Panc1 (cell line): Measurements from ENCODE around the gene PPM1L. TPM values are rescaled to one million over a fixed set of nuclear protein-coding genes. Genes with fewer than 3 reads are reported as not detected.

Experiments
- ATAC-seq: fragments of 200-7000 bp; cut with Tn5 transposase; 2 replicates; pipeline ENCODE4 v1.9.1; 2020; ENCODE audit warnings: mild to moderate bottlenecking, moderate library complexity
- BruUV-seq: library from RNA; stranded (reverse); fragments of 400-500 nt; replicated peaks from 2 replicates; lab custom pipeline; 2021; lab: Mats Ljungman, UMichigan
- CTCF ChIA-PET: fragments of 300-600 bp; sonication (Branson Sonifier 250); formaldehyde crosslinking; loops from one replicate; lab custom pipeline; 2022; ENCODE audit warnings: antibody characterized with exemption; lab: Charles Lee
- POLR2A ChIA-PET: fragments of 300-600 bp; sonication (Branson Sonifier 250); formaldehyde crosslinking; loops from one replicate; lab custom pipeline; 2022; ENCODE audit warnings: antibody characterized with exemption; lab: Charles Lee
- DNase-seq: peaks from one replicate; pipeline ENCODE4 v3.0.0-alpha.2; 2010; ENCODE audit warnings: low read depth, low spot score
- H3K27ac ChIP-seq: 2 replicates; pipeline ENCODE4 v1.5.1; 2011; ENCODE audit warnings: mild to moderate bottlenecking, low read length, inconsistent platforms
- H3K27me3 ChIP-seq: fragments of 200-500 bp; sonication (Bioruptor generic); 2 replicates; pipeline ENCODE4 v1.6.0; 2014; ENCODE audit warnings: low read length, inconsistent platforms; ENCODE audit not compliant: control insufficient read depth, insufficient read depth
- H3K36me3 ChIP-seq: fragments of 200-500 bp; sonication (Bioruptor generic); 2 replicates; pipeline ENCODE4 v1.5.1; 2014; ENCODE audit warnings: inconsistent platforms, mild to moderate bottlenecking, low read length, moderate library complexity; ENCODE audit not compliant: control insufficient read depth, insufficient read depth
- H3K4me1 ChIP-seq: 2 replicates; pipeline ENCODE4 v1.5.1; 2011; ENCODE audit warnings: inconsistent platforms, mild to moderate bottlenecking, low read length, moderate library complexity; ENCODE audit not compliant: control insufficient read depth, insufficient read depth
- H3K4me3 ChIP-seq, 2 experiments: 2 replicates each; pipeline ENCODE4 v1.5.1; 2011 to 2012; ENCODE audit warnings: low read depth in 2 of 2, low read length in 2 of 2, mild to moderate bottlenecking in 2 of 2, inconsistent platforms in 1 of 2, moderate library complexity in 1 of 2
- H3K9me3 ChIP-seq: fragments of 200-500 bp; sonication (Bioruptor generic); 2 replicates; pipeline ENCODE4 v1.5.1; 2014; ENCODE audit warnings: low read depth, mild to moderate bottlenecking, inconsistent platforms, low read length, moderate library complexity; ENCODE audit not compliant: control insufficient read depth, insufficient read depth
- CTCF ChIP-seq: fragments of 450-650 bp; IDR thresholded peaks from 2 replicates; pipeline ENCODE4 v1.5.1; 2017; ENCODE audit warnings: mild to moderate bottlenecking
- POLR2AphosphoS5 ChIP-seq: IDR thresholded peaks from 2 replicates; pipeline ENCODE4 v1.6.1; 2012; ENCODE audit warnings: mild to moderate bottlenecking, low read depth, low read length, moderate library complexity
- REST ChIP-seq, 2 experiments: IDR thresholded peaks; 2 replicates each; pipeline ENCODE4 v1.6.1; 2011 to 2012; ENCODE audit warnings: low read depth in 2 of 2, control low read depth in 1 of 2, low read length in 1 of 2, mild to moderate bottlenecking in 1 of 2, moderate library complexity in 1 of 2; ENCODE audit not compliant: insufficient read depth in 1 of 2
- SIN3A ChIP-seq: IDR thresholded peaks from 2 replicates; pipeline ENCODE4 v1.6.1; 2012; ENCODE audit warnings: low read depth, mild to moderate bottlenecking, low read length, moderate library complexity, borderline replicate concordance; ENCODE audit not compliant: insufficient read depth
- TCF7L2 ChIP-seq: IDR thresholded peaks from 2 replicates; pipeline ENCODE4 v1.6.1; 2011; ENCODE audit warnings: mild to moderate bottlenecking, low read depth, low read length, inconsistent platforms
- in situ Hi-C: cut with HindIII; loops from 2 replicates; pipeline ENCODE4 v1.10.0; 2016; ENCODE audit warnings: low sequenced_read_pairs, low pct_unique_long_range_greater_than_20kb
- intact Hi-C: fragments of 100-400 bp; cut with micrococcal nuclease; formaldehyde crosslinking; loops from one replicate; pipeline ENCODE4 v1.10.0; 2022; ENCODE audit not compliant: unreplicated experiment
- total RNA-seq: library from RNA; stranded (reverse); gene quantifications from one replicate; pipeline ENCODE4 v1.2.1, GENCODE V29; 2021; ENCODE audit not compliant: unreplicated experiment

The PPM1L gene
- total RNA-seq, 1 experiment from 2014 or later: 23.8 TPM

DNA sequence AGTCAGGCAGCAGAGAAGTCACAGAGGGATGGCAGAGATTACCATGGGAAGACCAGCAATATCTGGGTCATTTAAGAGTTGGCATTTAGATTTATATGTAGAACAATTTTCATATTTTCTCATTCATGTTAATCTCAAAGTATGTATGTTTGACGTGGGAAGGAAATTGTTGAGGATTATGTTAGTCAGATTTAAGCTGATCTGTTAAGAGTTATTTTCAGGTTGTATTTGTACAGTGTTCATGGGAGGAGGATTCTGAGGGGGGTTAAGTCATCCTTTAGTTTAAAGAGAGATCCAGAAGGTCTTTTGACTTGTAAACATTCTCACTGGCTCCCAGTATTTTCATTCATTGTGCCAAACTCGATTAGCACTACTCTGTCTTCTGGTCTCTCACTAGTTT is 34.7 kb downstream of the PPM1L start:
- TF ChIP-seq TCF7L2 (no peak), REST (IDR thresholded peaks at IDR 0.05; ENCODE audit: insufficient read depth in 1 of 2, low read depth in 2 of 2, low read length in 1 of 2) (no peak), CTCF (no peak), POLR2AphosphoS5 (no peak), SIN3A (no peak)
- DNase-seq (no peak), ATAC-seq (no peak)
- Histone ChIP-seq H3K27ac (no peak overlapping the region), H3K36me3 (no peaks in the 10 kb centered on the region), H3K4me1 (0 out of 2 replicates have a peak, but pooled peaks cover under 1% of the 10 kb centered on the region), H3K4me3 (no peak overlapping the region), H3K9me3 (no peaks in the 10 kb centered on the region), H3K27me3 (no peaks in the 10 kb centered on the region)
- CTCF ChIA-PET: no interaction called here
- POLR2A ChIA-PET: interaction anchor here (0.6 kb wide), 1 partner anchor 608 kb away, joined by 3 read pairs; no protein-coding TSS in a partner anchor
- in situ Hi-C loops: no loop called here
- intact Hi-C loops: no loop called here
- BruUV-seq: no TSS peak

DNA sequence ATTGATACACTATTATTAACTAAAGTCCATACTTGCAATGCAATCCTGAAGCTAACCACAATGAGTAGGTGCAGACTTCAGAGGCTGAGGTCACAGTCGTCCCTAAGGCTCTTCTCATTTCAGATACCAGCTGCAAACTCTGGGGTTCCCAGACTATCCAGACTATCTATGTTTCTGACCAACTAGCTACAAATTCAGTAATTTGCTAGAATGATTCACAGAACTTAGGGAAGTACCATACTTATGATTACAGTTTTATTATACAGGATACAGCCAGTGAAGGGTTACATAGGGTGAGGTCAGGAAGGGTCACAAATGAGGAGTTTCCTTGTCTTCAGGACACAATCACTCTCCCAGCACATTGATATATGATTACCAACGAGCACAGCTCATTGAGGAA is 36.5 kb downstream of the PPM1L start:
- no peak overlapping the region for H3K27ac ChIP-seq
- ATAC-seq (no peak), DNase-seq (no peak)
- intact Hi-C loops (no loop called here), in situ Hi-C loops (no loop called here)
- no TSS peak for BruUV-seq
- no peaks in the 10 kb centered on the region for H3K27me3 ChIP-seq
- H3K4me3 ChIP-seq: no peak overlapping the region
- POLR2A ChIA-PET: no interaction called here
- TF ChIP-seq TCF7L2 (no peak), REST (IDR thresholded peaks at IDR 0.05; ENCODE audit: insufficient read depth in 1 of 2, low read depth in 2 of 2, low read length in 1 of 2) (no peak), SIN3A (no peak), POLR2AphosphoS5 (no peak), CTCF (no peak)
- CTCF ChIA-PET: interaction anchor here (1.0 kb wide), 1 partner anchor 9 kb away, joined by 3 read pairs; no protein-coding TSS in a partner anchor
- 0 out of 2 replicates have a peak, but pooled peaks cover 3% of the 10 kb centered on the region for H3K4me1 ChIP-seq
- no peaks in the 10 kb centered on the region for H3K9me3 ChIP-seq
- no peaks in the 10 kb centered on the region for H3K36me3 ChIP-seq
